Measurements from ENCODE around the gene IGSF21. TPM values are rescaled to one million over a fixed set of nuclear protein-coding genes. Genes with fewer than 3 reads are reported as not detected.

The IGSF21 gene
- polyA plus RNA-seq, 1 of the 3 experiments (the other 2 are of a cell fraction) = not detected

DNA sequence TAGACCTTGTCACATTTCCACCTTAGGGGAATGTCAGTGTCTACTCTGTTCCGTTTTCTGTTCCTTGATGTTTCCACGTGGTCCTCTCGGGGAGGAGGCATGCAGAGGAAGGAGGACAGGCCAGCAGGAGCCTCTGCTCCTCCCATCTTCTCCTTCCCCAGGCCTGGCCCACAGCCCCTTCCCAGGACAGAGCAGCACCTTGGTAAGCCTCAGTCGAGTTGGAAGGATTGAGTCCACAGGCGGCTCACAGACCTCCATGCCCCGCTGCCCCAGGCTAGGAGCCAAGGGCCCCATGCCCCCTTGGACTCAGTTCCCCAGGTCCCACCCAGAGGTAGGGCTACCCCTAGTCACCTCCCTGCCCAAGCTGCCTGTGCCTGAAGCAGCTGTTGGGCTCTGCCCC, 36.5 kb downstream of the IGSF21 start:
- no peaks in the 10 kb centered on the region for H3K36me3 ChIP-seq (replicated peaks in 1 of 2; ENCODE audit: control insufficient read depth in 1 of 2, insufficient read depth in 2 of 2, low read length in 1 of 2)
- H3K9ac ChIP-seq = no peak overlapping the region
- H3K9me2 ChIP-seq = no peaks in the 10 kb centered on the region
- POLR2A ChIA-PET = no interaction called here
- CTCF ChIA-PET = interaction anchor here (0.9 to 1.9 kb wide), 3 partner anchors 37 to 431 kb away, joined by 3 to 9 read pairs (median 4); partner anchors contain the start of gene IGSF21
- DNase-seq = no peak
- no peak overlapping the region for H3K27ac ChIP-seq (ENCODE audit: low read depth in 2 of 2, low read length in 1 of 2)
- H3K27me3 ChIP-seq (ENCODE audit: insufficient read depth) = no peaks in the 10 kb centered on the region
- no peaks in the 10 kb centered on the region for H3K9me3 ChIP-seq
- no peaks in the 10 kb centered on the region for H4K20me1 ChIP-seq (ENCODE audit: insufficient read depth)
- WGBS (ENCODE audit: low lambda C conversion rate) = 18% methylated on average over 4 of the region's 6 CpGs
- TF ChIP-seq, protein P1, sequence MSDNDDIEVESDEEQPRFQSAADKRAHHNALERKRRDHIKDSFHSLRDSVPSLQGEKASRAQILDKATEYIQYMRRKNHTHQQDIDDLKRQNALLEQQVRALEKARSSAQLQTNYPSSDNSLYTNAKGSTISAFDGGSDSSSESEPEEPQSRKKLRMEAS (IDR thresholded peaks at IDR 0.05; ENCODE audit: low read depth) = no peak
- TF ChIP-seq, protein P2, sequence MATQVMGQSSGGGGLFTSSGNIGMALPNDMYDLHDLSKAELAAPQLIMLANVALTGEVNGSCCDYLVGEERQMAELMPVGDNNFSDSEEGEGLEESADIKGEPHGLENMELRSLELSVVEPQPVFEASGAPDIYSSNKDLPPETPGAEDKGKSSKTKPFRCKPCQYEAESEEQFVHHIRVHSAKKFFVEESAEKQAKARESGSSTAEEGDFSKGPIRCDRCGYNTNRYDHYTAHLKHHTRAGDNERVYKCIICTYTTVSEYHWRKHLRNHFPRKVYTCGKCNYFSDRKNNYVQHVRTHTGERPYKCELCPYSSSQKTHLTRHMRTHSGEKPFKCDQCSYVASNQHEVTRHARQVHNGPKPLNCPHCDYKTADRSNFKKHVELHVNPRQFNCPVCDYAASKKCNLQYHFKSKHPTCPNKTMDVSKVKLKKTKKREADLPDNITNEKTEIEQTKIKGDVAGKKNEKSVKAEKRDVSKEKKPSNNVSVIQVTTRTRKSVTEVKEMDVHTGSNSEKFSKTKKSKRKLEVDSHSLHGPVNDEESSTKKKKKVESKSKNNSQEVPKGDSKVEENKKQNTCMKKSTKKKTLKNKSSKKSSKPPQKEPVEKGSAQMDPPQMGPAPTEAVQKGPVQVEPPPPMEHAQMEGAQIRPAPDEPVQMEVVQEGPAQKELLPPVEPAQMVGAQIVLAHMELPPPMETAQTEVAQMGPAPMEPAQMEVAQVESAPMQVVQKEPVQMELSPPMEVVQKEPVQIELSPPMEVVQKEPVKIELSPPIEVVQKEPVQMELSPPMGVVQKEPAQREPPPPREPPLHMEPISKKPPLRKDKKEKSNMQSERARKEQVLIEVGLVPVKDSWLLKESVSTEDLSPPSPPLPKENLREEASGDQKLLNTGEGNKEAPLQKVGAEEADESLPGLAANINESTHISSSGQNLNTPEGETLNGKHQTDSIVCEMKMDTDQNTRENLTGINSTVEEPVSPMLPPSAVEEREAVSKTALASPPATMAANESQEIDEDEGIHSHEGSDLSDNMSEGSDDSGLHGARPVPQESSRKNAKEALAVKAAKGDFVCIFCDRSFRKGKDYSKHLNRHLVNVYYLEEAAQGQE (IDR thresholded peaks at IDR 0.05; ENCODE audit: low read depth, low read length) = no peak
- TF ChIP-seq NFIC (IDR thresholded peaks at IDR 0.05; ENCODE audit: borderline replicate concordance) (no peak), SIN3A (IDR thresholded peaks at IDR 0.05; ENCODE audit: borderline replicate concordance, low read depth, low read length) (no peak)
- no peak overlapping the region for H3K4me3 ChIP-seq (ENCODE audit: low read depth in 2 of 2, low read length in 1 of 2)
- H3F3A ChIP-seq (replicated peaks; ENCODE audit: insufficient read depth) = no peaks in the 10 kb centered on the region
- peaks cover 0 to 53% of the 10 kb centered on the region in 2 experiments; a peak in 2 of 4 replicates for H3K4me1 ChIP-seq (ENCODE audit: control insufficient read depth in 1 of 2, insufficient read depth in 2 of 2, low read depth in 1 of 2, low read length in 1 of 2)
- no peak overlapping the region for H3K4me2 ChIP-seq
- H2AFZ ChIP-seq (ENCODE audit: low read depth) = no peak overlapping the region
- no peaks in the 10 kb centered on the region for H3K79me2 ChIP-seq (ENCODE audit: insufficient read depth)

DNA sequence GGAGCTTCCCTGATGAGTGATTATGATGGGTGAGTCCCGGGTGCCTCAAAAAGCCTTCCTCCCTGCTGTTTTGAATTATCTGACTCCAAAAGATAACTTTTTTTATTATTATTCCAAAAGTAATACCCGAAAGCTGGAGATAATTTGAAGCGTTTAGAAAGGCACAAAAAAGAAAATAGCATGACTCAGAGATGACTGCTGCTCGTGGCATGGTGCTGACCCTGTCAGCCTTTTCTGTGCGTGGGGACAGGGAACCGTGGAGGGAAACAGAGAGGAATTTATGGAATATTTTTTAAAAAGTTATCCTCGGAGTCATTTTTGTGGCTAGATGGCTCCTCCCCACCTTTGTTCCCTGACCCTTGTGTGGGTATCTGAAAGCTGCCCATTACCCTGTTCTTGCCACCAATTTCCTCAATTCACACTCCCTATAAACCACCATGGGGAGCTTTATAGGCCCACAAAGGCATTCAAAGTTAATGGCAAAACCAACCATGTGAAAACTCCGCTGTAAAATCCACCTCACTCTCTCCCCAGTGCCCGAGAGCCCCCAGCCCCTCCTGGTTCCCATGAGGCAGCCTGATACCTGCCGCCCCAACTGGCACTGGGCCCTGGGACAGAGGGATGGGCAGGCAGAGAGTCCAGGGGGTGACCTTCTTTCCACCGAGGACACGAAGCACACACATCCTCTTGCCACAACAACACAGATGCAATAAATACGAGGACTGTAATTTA, 37.5 kb downstream of the IGSF21 start:
- Histone ChIP-seq H3K9me3 (no peaks in the 10 kb centered on the region), H3K27me3 (ENCODE audit: insufficient read depth) (no peaks in the 10 kb centered on the region), H3F3A (replicated peaks; ENCODE audit: insufficient read depth) (no peaks in the 10 kb centered on the region), H3K9me2 (no peaks in the 10 kb centered on the region), H3K27ac (ENCODE audit: low read depth in 2 of 2, low read length in 1 of 2) (no peak overlapping the region), H3K79me2 (ENCODE audit: insufficient read depth) (no peaks in the 10 kb centered on the region), H3K36me3 (replicated peaks in 1 of 2; ENCODE audit: control insufficient read depth in 1 of 2, insufficient read depth in 2 of 2, low read length in 1 of 2) (no peaks in the 10 kb centered on the region), H4K20me1 (ENCODE audit: insufficient read depth) (no peaks in the 10 kb centered on the region), H3K4me1 (ENCODE audit: control insufficient read depth in 1 of 2, insufficient read depth in 2 of 2, low read depth in 1 of 2, low read length in 1 of 2) (peaks cover 0 to 49% of the 10 kb centered on the region in 2 experiments; a peak in 2 of 4 replicates), H3K4me2 (no peak overlapping the region), H3K4me3 (ENCODE audit: low read depth in 2 of 2, low read length in 1 of 2) (no peak overlapping the region), H2AFZ (ENCODE audit: low read depth) (no peak overlapping the region), H3K9ac (no peak overlapping the region)
- 36% methylated on average over 13 of the region's 13 CpGs for WGBS (ENCODE audit: low lambda C conversion rate)
- ChIA-PET POLR2A (no interaction called here), CTCF (interaction anchor here (0.8 to 1.0 kb wide), 2 partner anchors 143 to 222 kb away, joined by 3 read pairs; no protein-coding TSS in a partner anchor)
- DNase-seq = no peak
- TF ChIP-seq SMC3 (IDR thresholded peaks at IDR 0.05; ENCODE audit: low read depth, low read length) (no peak), TCF12 (IDR thresholded peaks at IDR 0.05) (no peak), RCOR1 (IDR thresholded peaks at IDR 0.05; ENCODE audit: low read length) (no peak), JUND (IDR thresholded peaks at IDR 0.05) (no peak), GATA2 (CRISPR knock-in tag; IDR thresholded peaks at IDR 0.05) (no peak), SIN3A (IDR thresholded peaks at IDR 0.05; ENCODE audit: borderline replicate concordance, low read depth, low read length) (no peak), GABPA (IDR thresholded peaks at IDR 0.05; ENCODE audit: low read depth) (no peak), EZH2phosphoT487 (IDR thresholded peaks at IDR 0.05; ENCODE audit: borderline replicate concordance, low read depth) (no peak)
- TF ChIP-seq, protein P3, sequence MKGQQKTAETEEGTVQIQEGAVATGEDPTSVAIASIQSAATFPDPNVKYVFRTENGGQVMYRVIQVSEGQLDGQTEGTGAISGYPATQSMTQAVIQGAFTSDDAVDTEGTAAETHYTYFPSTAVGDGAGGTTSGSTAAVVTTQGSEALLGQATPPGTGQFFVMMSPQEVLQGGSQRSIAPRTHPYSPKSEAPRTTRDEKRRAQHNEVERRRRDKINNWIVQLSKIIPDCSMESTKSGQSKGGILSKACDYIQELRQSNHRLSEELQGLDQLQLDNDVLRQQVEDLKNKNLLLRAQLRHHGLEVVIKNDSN (IDR thresholded peaks at IDR 0.05; ENCODE audit: borderline replicate concordance, low read depth) = no peak
- TF ChIP-seq, protein P4, sequence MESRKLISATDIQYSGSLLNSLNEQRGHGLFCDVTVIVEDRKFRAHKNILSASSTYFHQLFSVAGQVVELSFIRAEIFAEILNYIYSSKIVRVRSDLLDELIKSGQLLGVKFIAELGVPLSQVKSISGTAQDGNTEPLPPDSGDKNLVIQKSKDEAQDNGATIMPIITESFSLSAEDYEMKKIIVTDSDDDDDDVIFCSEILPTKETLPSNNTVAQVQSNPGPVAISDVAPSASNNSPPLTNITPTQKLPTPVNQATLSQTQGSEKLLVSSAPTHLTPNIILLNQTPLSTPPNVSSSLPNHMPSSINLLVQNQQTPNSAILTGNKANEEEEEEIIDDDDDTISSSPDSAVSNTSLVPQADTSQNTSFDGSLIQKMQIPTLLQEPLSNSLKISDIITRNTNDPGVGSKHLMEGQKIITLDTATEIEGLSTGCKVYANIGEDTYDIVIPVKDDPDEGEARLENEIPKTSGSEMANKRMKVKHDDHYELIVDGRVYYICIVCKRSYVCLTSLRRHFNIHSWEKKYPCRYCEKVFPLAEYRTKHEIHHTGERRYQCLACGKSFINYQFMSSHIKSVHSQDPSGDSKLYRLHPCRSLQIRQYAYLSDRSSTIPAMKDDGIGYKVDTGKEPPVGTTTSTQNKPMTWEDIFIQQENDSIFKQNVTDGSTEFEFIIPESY (IDR thresholded peaks at IDR 0.05; ENCODE audit: borderline replicate concordance, low read depth) = no peak
